PC-9 (cell line): ENCODE measurements around the gene KIF6. TPM values are rescaled to one million over a fixed set of nuclear protein-coding genes. Genes with fewer than 3 reads are reported as not detected.

Experiments used
- BruUV-seq: library from RNA; stranded (reverse); fragments of 400-500 nt; replicated peaks from 2 replicates; lab custom pipeline; 2021; lab: Mats Ljungman, UMichigan
- CTCF ChIA-PET: fragments of 300-600 bp; sonication (Branson Sonifier 250); formaldehyde crosslinking; loops from one replicate; lab custom pipeline; 2022; ENCODE audit warnings: antibody characterized with exemption; lab: Charles Lee
- POLR2A ChIA-PET: fragments of 300-600 bp; sonication (Branson Sonifier 250); formaldehyde crosslinking; loops from one replicate; lab custom pipeline; 2022; ENCODE audit warnings: antibody characterized with exemption; ENCODE audit not compliant: unreplicated experiment; lab: Charles Lee
- DNase-seq, 2 experiments: peaks; one replicate each; pipeline versions ENCODE4 v3.0.0 to v3.0.0-alpha.2; 2015 to 2022; ENCODE audit warnings: mixed read lengths in 1 of 2
- H2AFZ ChIP-seq: fragments of 200-600 bp; sonication (generic); 2 replicates; pipeline ENCODE4 v1.8.1; 2017; ENCODE audit warnings: antibody characterized with exemption
- H3F3A ChIP-seq: fragments of 200-600 bp; sonication (generic); 2 replicates; pipeline ENCODE4 v1.8.1; 2017; ENCODE audit warnings: antibody characterized with exemption, mild to moderate bottlenecking, low read depth; ENCODE audit not compliant: insufficient read depth
- H3K27ac ChIP-seq: fragments of 200-600 bp; sonication (generic); 2 replicates; pipeline ENCODE4 v1.6.1; 2016; ENCODE audit warnings: mixed run types
- H3K27me3 ChIP-seq: fragments of 200-600 bp; sonication (generic); 2 replicates; pipeline ENCODE4 v1.6.1; 2016; ENCODE audit warnings: low read depth, mixed run types; ENCODE audit not compliant: insufficient read depth
- H3K36me3 ChIP-seq: fragments of 200-600 bp; sonication (generic); 2 replicates; pipeline ENCODE4 v1.6.1; 2016; ENCODE audit warnings: low read depth, mixed run types
- H3K4me1 ChIP-seq: fragments of 200-600 bp; sonication (generic); replicated peaks from 2 replicates; pipeline ENCODE4 v1.6.1; 2016; ENCODE audit warnings: mixed run types; ENCODE audit not compliant: insufficient read depth
- H3K4me2 ChIP-seq: fragments of 200-600 bp; sonication (generic); 2 replicates; pipeline ENCODE4 v1.6.1; 2017; ENCODE audit warnings: mixed run types
- H3K4me3 ChIP-seq: fragments of 200-600 bp; sonication (generic); 2 replicates; pipeline ENCODE4 v1.6.1; 2016; ENCODE audit warnings: mixed run types
- H3K79me2 ChIP-seq: fragments of 200-600 bp; sonication (generic); 2 replicates; pipeline ENCODE4 v1.6.1; 2017; ENCODE audit warnings: low read depth, mixed run types
- H3K9me2 ChIP-seq: fragments of 200-600 bp; sonication (generic); 2 replicates; pipeline ENCODE4 v1.8.1; 2017; ENCODE audit warnings: mild to moderate bottlenecking; ENCODE audit not compliant: insufficient read depth
- H3K9me3 ChIP-seq: fragments of 200-600 bp; sonication (generic); 2 replicates; pipeline ENCODE4 v1.8.1; 2016; ENCODE audit warnings: low read depth; ENCODE audit not compliant: insufficient read depth
- H4K20me1 ChIP-seq: fragments of 200-600 bp; sonication (generic); 2 replicates; pipeline ENCODE4 v1.8.1; 2017; ENCODE audit not compliant: insufficient read depth
- EZH2 ChIP-seq: fragments of 200-600 bp; sonication (generic); IDR thresholded peaks from 2 replicates; pipeline ENCODE4 v1.8.0; 2017; ENCODE audit warnings: antibody characterized with exemption, low read depth
- intact Hi-C: fragments of 100-400 bp; cut with micrococcal nuclease; formaldehyde crosslinking; loops from one replicate; pipeline ENCODE4 v1.10.0; 2022; ENCODE audit not compliant: unreplicated experiment
- total RNA-seq: library from RNA; stranded (reverse); gene quantifications from 2 replicates; pipeline ENCODE4 v1.2.3, GENCODE V29; 2021
- TF ChIP-seq, protein P1 (sequence below): fragments of 200-600 bp; sonication (generic); conservative IDR thresholded peaks from 2 replicates; pipeline ENCODE4 v1.6.1; 2017; ENCODE audit warnings: mixed run types, antibody characterized with exemption, mild to moderate bottlenecking, moderate library complexity

KIF6 gene
- total RNA-seq, 1 experiment from 2014 or later: not detected

DNA sequence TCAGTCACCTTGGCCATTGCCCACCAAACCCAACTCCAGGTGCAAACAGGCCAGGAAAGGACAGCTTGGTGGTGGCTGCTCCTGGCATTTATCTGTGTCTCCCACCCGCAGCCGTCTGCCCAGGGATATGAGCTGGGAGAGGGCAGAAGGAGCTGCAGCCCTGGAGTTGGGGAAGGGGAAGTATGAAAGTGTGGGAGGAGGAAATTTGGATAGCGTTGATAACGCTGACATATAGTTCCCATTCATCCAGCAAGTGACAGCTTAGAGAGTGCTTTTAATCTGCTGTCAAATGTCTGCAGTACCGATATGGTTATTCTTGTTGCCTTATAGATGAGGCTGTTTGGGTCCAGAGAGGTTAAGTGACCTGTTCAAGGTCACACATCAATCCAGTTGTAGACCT is 403.4 kb downstream of the KIF6 start:
- no peak overlapping the region for H3K4me2 ChIP-seq
- ChIA-PET CTCF (no interaction called here), POLR2A (no interaction called here)
- no peaks in the 10 kb centered on the region for H3K9me2 ChIP-seq
- no peak for DNase-seq
- BruUV-seq: no TSS peak
- H3K27ac ChIP-seq: no peak overlapping the region
- no peaks in the 10 kb centered on the region for H3K36me3 ChIP-seq
- TF ChIP-seq EZH2: no peak
- TF ChIP-seq, protein P1, sequence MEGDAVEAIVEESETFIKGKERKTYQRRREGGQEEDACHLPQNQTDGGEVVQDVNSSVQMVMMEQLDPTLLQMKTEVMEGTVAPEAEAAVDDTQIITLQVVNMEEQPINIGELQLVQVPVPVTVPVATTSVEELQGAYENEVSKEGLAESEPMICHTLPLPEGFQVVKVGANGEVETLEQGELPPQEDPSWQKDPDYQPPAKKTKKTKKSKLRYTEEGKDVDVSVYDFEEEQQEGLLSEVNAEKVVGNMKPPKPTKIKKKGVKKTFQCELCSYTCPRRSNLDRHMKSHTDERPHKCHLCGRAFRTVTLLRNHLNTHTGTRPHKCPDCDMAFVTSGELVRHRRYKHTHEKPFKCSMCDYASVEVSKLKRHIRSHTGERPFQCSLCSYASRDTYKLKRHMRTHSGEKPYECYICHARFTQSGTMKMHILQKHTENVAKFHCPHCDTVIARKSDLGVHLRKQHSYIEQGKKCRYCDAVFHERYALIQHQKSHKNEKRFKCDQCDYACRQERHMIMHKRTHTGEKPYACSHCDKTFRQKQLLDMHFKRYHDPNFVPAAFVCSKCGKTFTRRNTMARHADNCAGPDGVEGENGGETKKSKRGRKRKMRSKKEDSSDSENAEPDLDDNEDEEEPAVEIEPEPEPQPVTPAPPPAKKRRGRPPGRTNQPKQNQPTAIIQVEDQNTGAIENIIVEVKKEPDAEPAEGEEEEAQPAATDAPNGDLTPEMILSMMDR: no peak
- no peaks in the 10 kb centered on the region for H3K9me3 ChIP-seq
- intact Hi-C loops: no loop called here
- no peaks in the 10 kb centered on the region for H4K20me1 ChIP-seq
- no peaks in the 10 kb centered on the region for H3K79me2 ChIP-seq
- H3K27me3 ChIP-seq: peaks cover 100% of the 10 kb centered on the region
- no peak overlapping the region for H2AFZ ChIP-seq
- H3F3A ChIP-seq: no peaks in the 10 kb centered on the region
- no peaks in the 10 kb centered on the region for H3K4me1 ChIP-seq
- H3K4me3 ChIP-seq: no peak overlapping the region

DNA sequence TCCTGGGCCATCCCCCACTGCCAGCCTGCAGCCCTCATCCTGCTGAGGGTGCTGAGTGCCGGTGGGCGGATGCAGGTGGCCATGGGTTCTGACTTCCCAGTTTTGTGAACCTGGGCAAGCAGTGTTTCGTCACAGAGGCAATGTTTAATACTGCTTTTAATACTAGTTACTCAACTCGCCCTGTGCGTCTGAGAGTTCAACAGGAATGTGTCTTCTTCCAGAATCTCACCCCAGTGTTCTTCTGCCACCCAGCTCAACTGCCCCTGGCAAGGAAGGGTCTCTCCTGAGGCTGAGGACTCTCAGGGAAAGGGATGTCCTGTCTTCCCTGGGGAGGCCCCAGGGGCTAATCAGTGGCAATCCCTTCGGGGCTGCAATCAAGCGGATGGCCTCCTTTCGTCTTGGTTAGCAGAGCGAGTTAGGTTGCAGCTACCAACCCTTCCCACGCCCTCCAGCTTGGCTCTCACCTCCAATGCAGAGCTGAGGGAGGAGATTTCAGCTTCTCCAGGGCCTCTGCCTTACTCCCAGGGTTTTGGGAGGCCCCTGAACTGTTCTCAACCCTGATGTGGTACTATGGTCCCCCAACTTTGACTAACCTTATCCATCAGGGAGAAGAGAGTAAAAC is 404.7 kb downstream of the KIF6 start:
- BruUV-seq: no TSS peak
- CTCF ChIA-PET: no interaction called here
- H2AFZ ChIP-seq: no peak overlapping the region

DNA sequence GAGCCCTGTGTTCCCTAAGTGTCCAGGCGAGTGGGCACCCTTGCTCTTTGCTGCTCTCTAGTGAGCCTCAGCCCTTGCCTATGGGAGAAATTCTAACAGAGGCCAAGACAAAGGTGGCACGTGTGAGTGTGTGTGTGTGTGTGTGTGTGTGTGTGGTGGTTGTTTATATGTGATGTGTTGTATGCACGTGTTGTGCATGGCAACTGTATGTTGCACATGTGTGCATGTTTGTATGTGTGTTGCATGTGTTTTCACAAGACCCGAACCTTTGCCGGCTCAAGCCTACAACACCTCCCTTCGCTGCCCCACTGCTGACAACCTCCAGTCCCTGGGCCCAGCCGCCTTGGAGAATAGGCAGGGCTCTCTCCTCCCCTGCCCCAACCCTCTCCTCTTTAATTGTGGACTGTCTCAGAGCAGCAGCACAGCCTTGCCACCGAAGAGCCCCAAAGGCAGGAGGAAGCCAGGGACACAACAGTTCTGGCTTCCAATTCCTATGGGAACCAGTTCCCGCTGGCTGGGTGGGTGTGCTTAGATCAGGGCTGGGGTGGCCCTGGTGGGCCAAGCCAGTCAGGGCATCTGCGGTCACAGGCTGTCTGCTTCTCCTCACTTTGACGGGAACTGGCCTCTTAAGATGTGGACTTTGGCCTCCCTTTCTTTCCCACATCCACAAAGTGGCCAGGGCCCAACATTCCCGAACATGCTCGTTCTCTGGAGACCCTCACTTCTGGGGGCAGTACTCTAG is 405.4 kb downstream of the KIF6 start:
- no peaks in the 10 kb centered on the region for H3K9me3 ChIP-seq
- intact Hi-C loops: no loop called here
- no peaks in the 10 kb centered on the region for H3K36me3 ChIP-seq
- no peak overlapping the region for H3K4me3 ChIP-seq
- no peak for TF ChIP-seq EZH2
- TF ChIP-seq, protein P1: no peak
- peaks cover 97% of the 10 kb centered on the region for H3K27me3 ChIP-seq
- H2AFZ ChIP-seq: no peak overlapping the region
- H4K20me1 ChIP-seq: no peaks in the 10 kb centered on the region
- no peaks in the 10 kb centered on the region for H3K79me2 ChIP-seq
- H3K9me2 ChIP-seq: no peaks in the 10 kb centered on the region
- DNase-seq: no peak
- ChIA-PET CTCF (no interaction called here), POLR2A (no interaction called here)
- BruUV-seq: no TSS peak
- H3K27ac ChIP-seq: no peak overlapping the region
- no peak overlapping the region for H3K4me2 ChIP-seq
- no peaks in the 10 kb centered on the region for H3K4me1 ChIP-seq
- no peaks in the 10 kb centered on the region for H3F3A ChIP-seq

More for the DNA sequence above, 404.7 kb downstream of the KIF6 start:
- H3K4me2 ChIP-seq: no peak overlapping the region
- no peaks in the 10 kb centered on the region for H3K79me2 ChIP-seq
- H3K9me3 ChIP-seq: no peaks in the 10 kb centered on the region
- intact Hi-C loops: no loop called here
- H3K4me3 ChIP-seq: no peak overlapping the region
- no peaks in the 10 kb centered on the region for H3K9me2 ChIP-seq
- no peaks in the 10 kb centered on the region for H4K20me1 ChIP-seq
- no peaks in the 10 kb centered on the region for H3K4me1 ChIP-seq
- H3K36me3 ChIP-seq: no peaks in the 10 kb centered on the region
- peaks cover 100% of the 10 kb centered on the region for H3K27me3 ChIP-seq
- H3F3A ChIP-seq: no peaks in the 10 kb centered on the region
- no peak overlapping the region for H3K27ac ChIP-seq
- no peak for DNase-seq
- no peak for TF ChIP-seq EZH2
- TF ChIP-seq, protein P1: no peak
- POLR2A ChIA-PET: no interaction called here
